Measurements from ENCODE around the gene NAPSA. TPM values are rescaled to one million over a fixed set of nuclear protein-coding genes. Genes with fewer than 3 reads are reported as not detected.
A peak's percentile ranks its signal among the peaks of the same experiment; 100 is the strongest.

NAPSA gene
- total and polyA plus RNA-seq, 9 of the 15 experiments (the other 6 are each of a cell fraction or from before 2014, with no cell fraction given), result 0.25 to 1.9 (median 0.69) TPM

GRCh38 chr19:50333737-50334617 lies 31.5 kb downstream of the NAPSA start (continued):
- TF ChIP-seq MXD1 (CRISPR knock-in tag; IDR thresholded peaks at IDR 0.05; ENCODE audit: borderline replicate concordance, poor library complexity, severe bottlenecking), result no peak
- 0 out of 2 replicates have a peak, but pooled peaks have one; percentile 43 for TF ChIP-seq CHCHD3 (CRISPR knock-in tag; IDR thresholded peaks at IDR 0.05)
- peak; percentile 100 for TF ChIP-seq MGA (IDR thresholded peaks at IDR 0.05)
- peak; percentile 86 for TF ChIP-seq ZNF232 (CRISPR knock-in tag; IDR thresholded peaks at IDR 0.05)
- TF ChIP-seq TAF1 (IDR thresholded peaks at IDR 0.05; ENCODE audit: control insufficient read depth, extremely low read depth, insufficient read depth, low read length, severe bottlenecking), result peak; percentile 48
- no peak for TF ChIP-seq ETS2 (tag; IDR thresholded peaks at IDR 0.05; ENCODE audit: borderline replicate concordance, poor library complexity, severe bottlenecking)
- TF ChIP-seq CAMTA2 (CRISPR knock-in tag; conservative IDR thresholded peaks at IDR 0.05), result no peak
- peak; percentile 10; the same call in 1 of the 2 replicates for TF ChIP-seq ARID2 (IDR thresholded peaks at IDR 0.05)
- peak; percentile 52; the same call in 1 of the 2 replicates for TF ChIP-seq HINFP (tag; conservative IDR thresholded peaks at IDR 0.05; ENCODE audit: low read depth)

All from K562 (cell line).